ENCODE measurements around the gene DROSHA.

DROSHA gene

GRCh38 chr5:31464081-31464480 is 67.8 kb downstream of the DROSHA start:
- no peak for DNase-seq (ENCODE audit: low spot score)

GRCh38 chr5:31463351-31463750 is 68.5 kb downstream of the DROSHA start:
- DNase-seq (ENCODE audit: low spot score) = no peak

GRCh38 chr5:31459594-31459993 is 72.3 kb downstream of the DROSHA start:
- no peak for DNase-seq (ENCODE audit: low spot score)

- no peak for DNase-seq (ENCODE audit: low spot score)
Measured at GRCh38 chr5:31455172-31455571, 76.7 kb downstream of the DROSHA start.

GRCh38 chr5:31453522-31453921 is 78.4 kb downstream of the DROSHA start:
- DNase-seq (ENCODE audit: low spot score) = no peak

- no peak for DNase-seq (ENCODE audit: low spot score)
Measured at GRCh38 chr5:31452314-31452713, 79.6 kb downstream of the DROSHA start.

GRCh38 chr5:31449962-31450361 is 81.9 kb downstream of the DROSHA start:
- no peak for DNase-seq (ENCODE audit: low spot score)

- DNase-seq (ENCODE audit: low spot score) = no peak
Measured at GRCh38 chr5:31449174-31449573, 82.7 kb downstream of the DROSHA start.

- DNase-seq (ENCODE audit: low spot score) = no peak
Measured at GRCh38 chr5:31445041-31445600, 86.8 kb downstream of the DROSHA start.

GRCh38 chr5:31443572-31443971 is 88.3 kb downstream of the DROSHA start:
- DNase-seq (ENCODE audit: low spot score) = no peak

GRCh38 chr5:31442058-31442745 is 89.7 kb downstream of the DROSHA start:
- DNase-seq (ENCODE audit: low spot score) = no peak

GRCh38 chr5:31436851-31437250 is 95.0 kb downstream of the DROSHA start:
- DNase-seq (ENCODE audit: low spot score) = no peak

- no peak for DNase-seq (ENCODE audit: low spot score)
Measured at GRCh38 chr5:31435730-31436129, 96.2 kb downstream of the DROSHA start.

GRCh38 chr5:31434898-31435297 is 97.0 kb downstream of the DROSHA start:
- DNase-seq (ENCODE audit: low spot score) = no peak

- DNase-seq (ENCODE audit: low spot score) = no peak
Measured at GRCh38 chr5:31433229-31433628, 98.7 kb downstream of the DROSHA start.

- DNase-seq (ENCODE audit: low spot score) = no peak
Measured at GRCh38 chr5:31427724-31428309, 104.1 kb downstream of the DROSHA start.

GRCh38 chr5:31427013-31427723 is 104.7 kb downstream of the DROSHA start:
- no peak for DNase-seq (ENCODE audit: low spot score)

- no peak for DNase-seq (ENCODE audit: low spot score)
Measured at GRCh38 chr5:31421806-31422586, 109.9 kb downstream of the DROSHA start.

GRCh38 chr5:31417512-31417911 is 114.4 kb downstream of the DROSHA start:
- no peak for DNase-seq (ENCODE audit: low spot score)

- DNase-seq (ENCODE audit: low spot score) = no peak
Measured at GRCh38 chr5:31416547-31416946, 115.3 kb downstream of the DROSHA start.

GRCh38 chr5:31415960-31416359 is 115.9 kb downstream of the DROSHA start:
- no peak for DNase-seq (ENCODE audit: low spot score)

All from ecto neural progenitor cell (in vitro differentiated cells).